HG03457 (cell line): ENCODE data around the gene ADCY4.
"Not testable (repeated sequence)": the region's sequence is repeated elsewhere in the genome, so short reads cannot be mapped to it uniquely, and the experiment has no call there.

ENCODE experiments used
- ATAC-seq: cut with Tn5 transposase; IDR thresholded peaks from one replicate; pipeline ENCODE4 v1.9.1; 2021; ENCODE audit warnings: moderate number of reproducible peaks; ENCODE audit not compliant: unreplicated experiment

The ADCY4 gene

DNA sequence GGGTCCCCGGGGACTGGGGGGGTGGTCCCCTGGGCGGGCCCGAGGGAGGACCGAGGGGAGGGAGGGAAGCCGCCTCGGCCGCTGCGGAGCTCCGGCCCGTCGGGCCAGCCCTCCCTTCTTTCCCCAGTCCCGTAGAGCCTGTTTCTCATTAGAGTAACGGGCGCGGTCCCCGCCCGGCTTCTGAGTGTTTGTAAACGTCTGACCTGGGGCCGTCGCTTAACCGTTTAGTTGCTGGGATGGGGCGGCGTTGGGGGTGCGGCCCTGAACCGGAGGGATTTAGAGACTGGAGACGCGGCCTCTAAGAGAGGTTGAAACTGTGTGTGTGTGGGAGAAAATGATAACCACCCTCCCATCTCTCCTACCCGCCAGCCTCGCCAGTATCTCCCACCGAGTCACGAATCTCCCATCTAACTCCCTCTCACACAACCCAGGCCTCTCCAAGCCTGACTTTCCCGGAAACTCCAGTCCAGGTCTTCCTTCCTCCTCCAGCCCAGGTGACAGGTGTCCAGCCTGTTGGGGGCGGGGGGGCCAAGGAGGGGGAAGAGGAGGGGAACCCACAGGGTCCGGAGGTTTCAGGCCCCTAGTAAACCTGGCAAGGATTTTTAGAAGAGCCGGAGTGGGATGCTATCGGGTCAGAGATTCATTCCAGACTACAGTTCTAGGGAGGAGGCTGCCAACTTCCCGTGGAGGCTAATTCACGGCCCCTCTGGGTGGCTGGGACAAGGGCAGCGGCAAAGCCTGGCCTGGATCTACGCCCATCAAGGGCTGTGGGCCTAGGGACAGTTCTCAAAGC, 32.0 kb upstream of the ADCY4 start:
- ATAC-seq = peak; percentile 43

DNA sequence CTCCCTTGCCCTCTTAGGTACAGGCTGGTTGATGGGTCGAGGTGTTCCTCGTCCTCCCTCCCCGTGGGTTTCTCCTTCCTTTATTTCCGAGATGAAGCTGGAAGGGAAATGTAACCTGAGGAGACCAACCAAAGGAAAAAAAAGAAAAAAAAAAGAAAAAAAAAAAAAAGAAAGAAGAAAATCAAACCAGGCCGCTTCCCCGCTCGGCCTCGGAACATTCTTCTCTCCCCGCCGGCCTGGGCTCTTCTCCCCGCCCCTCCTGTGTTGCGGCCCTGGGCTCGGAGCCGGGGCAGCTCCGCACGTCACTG, 31.5 kb upstream of the ADCY4 start:
- ATAC-seq = no peak

DNA sequence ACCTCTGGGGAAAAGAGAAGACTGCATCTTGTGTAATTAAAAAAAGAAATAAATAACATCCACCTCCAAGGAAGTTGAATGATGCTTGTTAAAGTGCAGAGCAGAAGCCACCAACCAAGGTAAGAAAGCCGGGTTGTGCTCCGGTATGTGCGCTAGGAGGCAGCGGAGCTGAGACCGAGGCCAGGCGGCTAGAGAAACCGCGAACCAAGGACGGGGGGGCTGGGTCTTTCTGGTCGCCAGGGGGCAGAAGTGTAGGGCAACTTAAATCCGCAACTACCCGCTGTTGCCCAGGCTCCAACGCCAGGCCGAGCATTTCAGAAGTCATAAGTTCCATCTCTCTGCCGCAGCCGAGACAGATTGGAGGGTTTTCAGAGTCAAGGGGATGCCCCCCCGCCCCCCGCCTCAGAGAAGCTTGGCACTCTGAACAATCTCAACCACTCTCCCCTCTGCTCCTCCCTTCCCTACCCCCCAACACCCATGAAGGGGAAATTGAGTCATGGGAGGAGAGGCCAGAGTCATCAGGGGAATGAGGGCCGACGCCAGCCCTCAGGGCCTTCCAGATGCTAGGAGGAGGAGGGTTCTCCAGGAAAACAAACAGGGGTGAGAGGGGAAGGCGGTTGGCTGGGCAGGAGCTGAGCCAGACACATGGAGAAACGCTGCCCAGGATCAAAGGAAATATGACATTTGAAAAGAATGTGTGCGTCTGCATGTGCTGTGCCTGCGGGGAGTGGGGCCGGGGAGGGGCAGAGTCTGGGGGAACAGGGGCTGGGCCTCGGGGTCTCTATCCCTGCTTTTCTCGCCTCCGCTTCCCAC, 30.9 kb upstream of the ADCY4 start:
- ATAC-seq = no peak

DNA sequence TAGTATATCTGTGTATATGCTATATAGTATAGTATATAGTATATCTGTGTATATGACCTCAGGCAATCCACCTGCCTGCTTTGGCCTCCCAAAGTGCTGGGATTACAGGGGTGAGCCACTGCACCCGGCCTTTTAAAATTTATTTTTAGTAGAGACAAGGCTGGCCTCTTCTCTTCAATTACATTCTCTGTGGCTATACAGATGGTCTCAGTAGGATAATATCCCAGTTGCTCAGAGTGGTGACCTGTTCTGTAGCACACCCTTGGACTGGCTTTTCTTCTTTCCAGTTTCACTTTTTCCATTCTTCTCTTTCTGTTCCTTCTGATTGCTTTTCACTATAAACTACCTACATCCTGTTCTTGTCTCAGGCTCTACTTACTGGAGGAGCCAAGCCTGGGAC, 30.0 kb upstream of the ADCY4 start:
- ATAC-seq = no peak

DNA sequence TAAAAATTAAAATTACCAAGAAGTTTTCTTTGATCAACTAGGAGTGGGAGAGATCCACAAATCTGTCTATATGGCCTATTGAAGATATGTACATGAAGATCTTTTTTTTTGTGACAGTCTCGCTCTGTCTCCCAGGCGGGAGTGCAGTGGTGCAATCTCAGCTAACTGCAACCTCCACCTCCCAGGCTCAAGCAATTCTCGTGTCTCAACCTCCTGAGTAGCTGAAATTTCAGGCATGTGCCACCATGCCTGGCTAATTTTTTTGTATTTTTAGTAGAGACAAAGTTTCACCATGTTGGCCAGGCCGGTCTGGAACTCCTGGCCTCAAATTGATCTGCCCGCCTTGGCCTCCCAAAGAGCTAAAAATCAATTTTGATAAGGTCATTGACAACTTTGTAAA, 28.5 kb upstream of the ADCY4 start:
- ATAC-seq = no peak

DNA sequence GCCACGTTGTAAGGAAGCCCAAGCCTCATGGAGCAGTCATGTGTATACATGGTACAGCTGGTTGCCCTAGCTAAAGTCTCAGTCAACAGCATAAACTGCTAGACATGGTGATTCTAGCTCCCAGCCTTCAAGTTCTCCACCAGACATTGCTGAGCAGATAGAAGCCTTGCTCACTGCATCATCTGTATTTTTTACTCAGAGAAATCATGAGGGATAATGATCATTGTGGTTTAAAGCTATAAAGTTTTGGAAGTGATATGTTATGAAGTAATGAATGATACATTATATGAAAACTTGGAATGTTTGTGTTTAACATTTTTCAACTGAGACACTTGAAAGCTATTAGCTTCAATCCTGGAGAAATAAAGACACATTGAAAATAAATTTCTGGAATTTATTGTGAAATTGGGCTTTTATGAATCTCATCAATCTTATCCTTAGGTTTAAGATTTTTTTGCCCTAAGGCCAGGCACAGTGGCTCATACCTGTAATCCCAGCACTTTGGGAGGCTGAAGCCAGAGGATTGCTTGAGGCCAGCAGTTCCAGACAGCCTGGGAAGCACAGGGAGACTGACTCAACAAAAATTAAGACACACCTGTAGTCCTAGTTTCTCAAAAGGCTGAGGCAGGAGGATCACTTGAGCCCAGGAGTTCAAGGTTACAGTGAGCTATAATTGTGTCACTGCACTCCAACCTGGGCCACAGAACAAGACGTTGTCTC, 27.5 kb upstream of the ADCY4 start:
- ATAC-seq = no peak

DNA sequence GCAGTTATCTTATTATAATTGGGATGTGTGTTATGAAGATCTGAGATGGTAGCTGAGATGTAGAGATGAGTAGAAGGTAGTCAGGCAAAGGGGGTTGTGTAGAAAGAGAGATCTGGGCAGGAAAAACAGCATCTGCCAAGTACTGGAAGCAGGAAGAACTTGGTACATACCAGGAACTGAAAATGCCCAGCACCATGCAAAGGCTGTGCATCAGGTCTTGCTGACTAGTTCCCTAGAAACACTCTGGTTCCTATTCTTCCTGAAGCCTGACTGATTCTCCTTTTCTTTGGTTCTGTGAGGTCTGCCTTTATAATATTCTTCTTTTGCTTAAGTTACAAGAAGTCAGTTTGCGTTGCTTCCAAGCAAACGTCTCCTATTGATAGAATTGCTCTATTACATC, 26.5 kb upstream of the ADCY4 start:
- ATAC-seq = no peak

DNA sequence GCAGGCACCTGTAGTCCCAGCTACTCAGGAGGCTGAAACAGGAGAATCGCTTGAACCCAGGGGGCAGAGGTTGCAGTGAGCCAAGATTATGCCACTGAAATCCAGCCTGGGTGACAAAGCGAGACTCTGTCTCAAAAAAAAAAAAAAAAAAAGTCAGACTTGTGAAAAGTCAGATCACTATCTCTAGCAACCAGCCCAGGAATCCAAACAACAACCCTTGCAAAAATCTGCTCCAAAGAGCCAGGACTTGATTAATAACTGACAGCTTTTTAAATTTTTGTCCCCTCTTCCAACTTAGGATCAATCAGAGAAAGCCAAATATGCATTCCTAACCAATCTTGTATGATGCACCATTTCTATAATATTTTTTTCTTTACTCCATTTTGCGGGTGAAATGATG, 25.4 kb upstream of the ADCY4 start:
- ATAC-seq = no peak

DNA sequence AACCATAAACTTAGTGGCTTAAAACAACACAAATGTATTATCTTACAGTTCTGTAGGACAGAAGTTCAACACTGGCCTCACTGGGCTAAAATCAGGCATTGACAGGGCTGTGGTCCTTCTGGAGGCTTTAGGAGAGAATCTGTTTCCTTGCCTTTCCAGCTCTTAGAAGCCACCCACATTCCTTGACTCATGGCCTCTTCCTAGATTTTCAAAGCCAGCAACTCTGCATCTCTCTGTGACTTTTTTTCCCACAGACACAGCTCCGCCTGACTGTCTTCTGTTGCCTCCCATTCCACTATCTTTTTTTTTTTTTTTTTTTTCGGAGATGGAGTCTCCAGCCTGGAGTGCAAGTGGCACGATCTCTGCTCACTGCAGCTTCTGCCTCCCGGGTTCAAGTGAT, 21.3 kb upstream of the ADCY4 start:
- ATAC-seq = no peak

DNA sequence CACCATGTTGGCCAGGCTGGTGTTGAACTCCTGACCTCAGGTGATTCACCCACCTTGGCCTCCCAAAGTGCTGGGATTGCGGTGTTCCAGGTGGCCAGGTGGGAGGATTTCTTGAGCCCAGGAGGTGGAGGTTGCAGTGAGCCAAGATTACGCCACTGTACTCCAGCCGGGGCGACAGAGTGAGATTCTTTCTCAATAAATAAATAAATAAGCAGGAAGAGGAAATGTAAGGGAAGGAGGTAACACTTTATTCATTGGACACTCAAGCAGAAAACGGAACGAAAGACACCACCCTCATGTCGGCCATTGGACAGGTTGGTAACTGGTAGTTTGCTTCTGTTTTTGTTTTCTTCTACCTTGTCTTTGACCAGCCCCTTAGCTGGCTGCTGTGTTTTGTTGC, 20.1 kb upstream of the ADCY4 start:
- no peak for ATAC-seq

DNA sequence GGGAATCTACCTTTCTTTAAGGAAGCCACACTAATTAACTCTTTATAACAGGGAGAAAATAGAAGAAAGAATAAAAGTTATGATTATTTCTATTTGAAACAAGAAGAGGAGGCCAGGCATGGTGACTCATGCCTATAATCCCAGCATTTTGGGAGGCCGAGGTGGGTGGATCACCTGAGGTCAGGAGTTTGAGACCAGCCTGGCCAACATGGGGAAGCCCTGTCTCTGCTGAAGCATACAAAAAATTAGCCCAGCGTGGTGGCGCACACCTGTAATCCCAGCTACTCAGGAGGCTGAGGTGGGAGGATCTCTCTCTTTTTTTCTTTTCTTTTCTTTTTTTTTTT, 19.6 kb upstream of the ADCY4 start:
- ATAC-seq = not testable (repeated sequence)

DNA sequence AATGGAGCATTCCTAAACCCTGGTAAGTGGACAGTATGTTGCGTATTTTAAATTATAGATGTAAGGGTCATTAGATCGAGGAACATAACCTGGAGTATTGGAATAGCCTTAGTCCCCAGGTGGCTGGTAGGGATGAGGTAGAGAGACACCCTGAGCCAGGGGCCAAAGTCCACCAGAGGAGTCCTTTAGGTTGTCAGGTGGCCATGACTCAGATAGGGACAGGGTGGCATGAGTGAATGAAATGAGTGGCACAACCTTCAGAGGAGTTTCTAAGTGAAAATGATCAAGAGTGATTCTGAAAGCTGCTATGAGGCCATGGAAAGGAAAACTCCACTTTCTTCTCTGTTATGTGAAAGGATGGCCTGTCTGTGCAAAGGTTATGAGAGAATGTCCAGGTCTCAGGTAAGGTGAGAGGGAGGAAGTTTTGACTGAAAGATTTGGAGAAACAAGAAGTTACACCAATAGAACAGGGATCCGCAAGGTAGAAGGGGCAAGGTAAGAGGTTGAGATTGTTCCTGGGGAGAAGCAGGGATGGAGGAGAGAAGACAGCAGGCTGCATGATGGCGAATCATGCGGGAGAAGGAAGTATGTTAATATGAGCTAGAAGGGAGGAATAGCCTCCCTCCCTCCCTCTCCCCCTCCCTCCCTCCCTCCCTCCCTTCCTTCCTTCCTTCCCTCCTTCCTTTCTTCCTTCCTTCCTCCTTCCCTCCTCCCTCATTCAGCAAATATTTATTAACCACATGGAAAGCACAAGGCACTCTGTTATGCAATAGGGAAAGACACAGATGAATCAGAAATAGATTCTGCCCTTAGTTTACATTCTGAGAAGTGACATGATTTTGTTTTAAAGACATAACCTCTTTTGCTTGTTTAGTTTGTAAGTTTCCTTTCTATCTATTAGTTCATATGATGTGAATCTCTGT, 18.9 kb upstream of the ADCY4 start:
- no peak for ATAC-seq

DNA sequence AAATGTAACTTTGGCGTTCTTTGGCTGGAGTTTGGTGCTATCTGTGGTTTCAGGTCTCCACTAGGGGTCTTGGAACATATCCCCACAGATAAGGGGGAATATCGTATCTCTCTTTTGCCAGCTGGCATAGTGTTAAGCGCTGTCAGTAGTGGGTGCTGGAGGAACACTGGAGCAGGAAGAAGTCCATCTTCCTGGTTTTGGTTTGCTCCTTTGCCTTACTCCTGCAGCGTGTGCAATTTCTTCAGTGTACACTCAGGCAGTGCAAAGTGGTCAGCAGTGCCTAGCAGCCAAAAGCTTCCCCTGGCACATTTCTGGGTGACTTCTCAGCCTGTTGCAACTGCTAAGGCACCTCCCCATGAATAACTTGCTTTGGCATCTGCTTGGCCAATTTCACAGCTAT, 16.6 kb upstream of the ADCY4 start:
- ATAC-seq = no peak

DNA sequence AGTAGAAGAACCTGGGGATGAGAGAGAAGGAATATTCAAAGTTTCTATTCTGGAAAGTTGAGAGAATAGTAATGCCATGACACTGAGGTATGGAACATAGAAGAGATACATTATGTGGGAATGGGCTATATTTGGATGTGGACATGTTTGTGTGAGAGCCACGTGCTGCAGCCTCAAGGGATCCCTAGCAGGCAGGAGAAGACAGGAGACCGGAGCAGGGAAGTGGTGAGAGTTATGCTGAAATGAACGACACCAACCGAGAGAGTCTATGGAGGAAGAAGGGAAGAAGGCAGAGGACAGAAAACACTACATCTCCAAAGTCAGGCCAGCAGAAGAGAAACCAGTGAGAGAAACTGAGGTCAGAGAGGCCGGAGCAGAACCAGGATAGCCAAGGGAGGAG, 14.9 kb upstream of the ADCY4 start:
- no peak for ATAC-seq

DNA sequence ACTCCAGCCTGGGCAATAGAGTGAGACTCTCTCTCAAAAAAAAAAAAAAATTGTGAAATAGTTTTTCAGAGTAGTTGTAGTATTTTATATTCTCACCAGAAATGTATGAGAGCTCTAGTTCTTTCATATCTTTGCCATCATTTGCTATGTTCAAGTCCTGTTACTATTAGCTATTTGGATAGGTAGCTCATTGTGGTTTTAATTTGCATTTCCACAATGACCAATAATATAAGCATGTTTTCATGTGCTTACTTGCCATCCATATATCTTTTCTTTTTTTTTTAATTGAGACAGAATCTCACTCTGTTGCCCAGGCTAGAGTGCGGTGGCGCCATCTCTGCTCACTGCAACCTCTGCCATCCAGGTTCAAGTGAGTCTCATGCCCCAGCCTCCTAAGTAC, 13.3 kb upstream of the ADCY4 start:
- ATAC-seq = no peak

DNA sequence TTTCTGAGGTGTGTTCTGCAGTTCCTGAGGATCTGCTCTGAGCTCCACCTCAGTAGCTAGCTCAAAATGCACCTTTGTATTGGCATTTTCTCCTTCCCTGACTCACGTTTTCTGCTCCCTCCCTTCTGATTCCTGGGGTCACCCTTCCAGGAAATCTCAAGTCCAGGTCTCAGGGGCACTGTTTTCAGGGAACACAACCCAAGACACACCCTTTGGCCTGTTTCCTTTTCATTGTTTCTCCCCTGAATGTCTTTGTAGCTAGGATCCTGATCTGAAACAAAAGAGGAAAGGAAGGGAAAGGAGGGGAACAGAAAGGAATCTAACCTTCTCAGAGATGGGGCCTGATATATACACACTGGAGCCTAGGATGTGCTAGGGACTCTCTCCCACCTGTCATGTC, 12.3 kb upstream of the ADCY4 start:
- no peak for ATAC-seq

DNA sequence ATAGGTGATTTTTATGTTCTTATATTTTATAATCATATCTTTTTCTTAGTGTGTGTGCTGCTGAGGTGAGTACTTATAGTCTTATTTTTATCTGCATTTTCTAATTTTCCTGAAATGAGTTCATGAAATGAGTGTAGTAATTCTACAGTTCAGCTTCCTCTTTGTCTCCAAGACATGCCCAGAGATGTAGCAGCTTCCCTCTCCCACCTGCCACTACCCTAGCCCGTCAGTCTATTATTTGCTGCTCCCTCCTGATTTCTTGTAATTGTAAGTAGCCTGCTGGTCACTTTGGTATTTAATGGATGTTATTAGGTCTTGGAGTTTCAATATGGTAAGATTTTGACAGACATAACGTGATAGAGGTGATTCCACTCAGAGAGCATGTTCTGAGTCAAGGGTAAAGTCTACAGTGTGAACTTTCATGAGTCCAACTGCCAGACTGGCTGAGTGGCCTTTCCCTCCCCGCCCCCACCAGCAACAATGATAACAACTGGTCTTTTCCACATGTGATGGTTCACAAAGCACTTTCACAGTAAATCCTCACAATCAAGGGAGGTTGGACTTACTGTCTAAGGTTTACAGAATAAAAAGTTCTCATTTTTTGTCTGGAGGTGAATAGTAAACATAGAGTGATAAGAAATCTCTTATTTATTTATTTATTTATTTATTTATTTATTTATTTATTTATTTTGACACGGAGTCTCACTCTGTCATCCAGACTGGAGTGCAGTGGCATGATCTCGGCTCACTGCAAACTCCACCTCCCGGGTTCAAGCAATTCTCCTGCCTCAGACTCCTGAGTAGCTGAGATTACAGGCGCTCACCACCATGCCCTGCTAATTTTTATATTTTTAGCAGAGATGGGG, 9.2 kb upstream of the ADCY4 start:
- no peak for ATAC-seq

DNA sequence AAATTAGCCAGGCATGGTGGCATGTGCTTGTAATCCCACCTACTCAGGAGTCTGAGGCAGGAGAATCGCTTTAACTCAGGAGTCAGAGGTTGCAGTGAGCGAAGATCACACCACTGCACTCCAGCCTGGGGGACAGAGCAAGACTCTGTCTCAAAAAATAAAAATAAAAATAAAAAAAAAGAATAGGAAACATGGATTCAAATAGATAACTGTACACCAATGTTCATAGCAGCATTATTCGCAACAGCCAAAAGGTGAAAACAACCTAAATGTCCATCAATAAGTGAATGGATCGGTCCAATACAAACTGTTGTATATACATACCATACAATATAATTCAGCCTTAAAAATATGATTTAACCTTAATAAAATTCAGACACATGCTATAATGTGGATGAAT, 8.0 kb upstream of the ADCY4 start:
- no peak for ATAC-seq

DNA sequence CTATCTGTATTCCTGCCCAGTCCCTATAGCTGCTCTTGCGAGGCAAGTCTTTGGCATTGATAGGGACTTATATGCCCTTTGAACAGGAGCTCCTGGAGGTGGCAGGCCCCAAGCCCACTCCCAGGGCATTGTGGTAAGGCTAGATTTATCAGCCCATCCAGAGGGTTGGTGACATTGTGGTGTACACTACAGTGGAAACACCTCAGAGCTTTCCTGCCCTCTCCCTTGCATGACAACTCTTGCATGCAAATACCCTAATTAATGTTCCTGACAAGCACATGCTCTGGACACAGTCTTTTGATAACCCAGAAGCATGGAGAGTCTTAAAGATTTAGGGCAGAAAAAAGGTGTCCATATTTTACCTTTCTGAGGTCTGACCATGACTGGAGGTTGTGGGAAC, 5.7 kb upstream of the ADCY4 start:
- no peak for ATAC-seq
